ENCODE measurements around the gene L3MBTL2.

Gene L3MBTL2

DNA sequence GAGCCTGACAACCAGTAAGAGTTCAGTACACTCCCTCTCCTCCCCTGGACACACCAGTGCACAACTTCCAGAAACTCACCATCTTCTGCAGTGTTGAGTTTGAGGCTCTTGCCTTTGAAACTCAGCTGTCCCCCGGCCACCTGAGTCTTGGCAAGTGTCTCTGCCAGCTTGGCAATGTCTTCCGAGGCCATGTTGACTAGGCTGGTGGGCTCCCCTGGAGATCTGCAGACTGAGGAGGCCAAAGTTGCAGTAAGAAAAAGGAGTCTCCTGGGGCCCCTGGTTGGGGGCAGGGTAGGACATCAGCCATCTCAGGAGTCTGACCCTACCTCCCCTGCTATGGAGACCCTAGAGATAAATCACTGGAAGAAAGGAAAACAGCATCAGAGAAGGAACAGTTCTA, 75.7 kb downstream of the L3MBTL2 start:
- no peak for DNase-seq

Data from NCI-H526 treated with DMSO at 0.1 percent for 48 hours (cell line).